Breast epithelium (tissue), 3 donors: ENCODE measurements around the gene CCP110.

Experiments used
- CTCF ChIP-seq, 3 donors: fragments of 450-650 bp; IDR thresholded peaks; one replicate each; pipeline ENCODE4 v1.5.1; 2016 to 2017; ENCODE audit warnings: antibody characterized with exemption in 3 of 3, mild to moderate bottlenecking in 3 of 3, moderate library complexity in 3 of 3
- POLR2A ChIP-seq: fragments of 450-650 bp; IDR thresholded peaks from one replicate; pipeline ENCODE4 v1.6.1; 2016; ENCODE audit warnings: antibody characterized with exemption, mild to moderate bottlenecking, moderate library complexity

- peak; percentile 80 for TF ChIP-seq POLR2A
- peak; percentile 15 to 25 (median 24) for TF ChIP-seq CTCF (IDR thresholded peaks at IDR 0.05)
These were observed 2.0 kb upstream of the CCP110 start, which contains the start of gene GDE1 for GRCh38 chr16:19521471-19522396.
